Effector CD8-positive, alpha-beta T cell (primary cell): ENCODE data around the gene GAK.

Source experiments
- DNase-seq: peaks from one replicate; lab custom pipeline; 2025; lab: John Stamatoyannopoulos, UW

The GAK gene

DNA sequence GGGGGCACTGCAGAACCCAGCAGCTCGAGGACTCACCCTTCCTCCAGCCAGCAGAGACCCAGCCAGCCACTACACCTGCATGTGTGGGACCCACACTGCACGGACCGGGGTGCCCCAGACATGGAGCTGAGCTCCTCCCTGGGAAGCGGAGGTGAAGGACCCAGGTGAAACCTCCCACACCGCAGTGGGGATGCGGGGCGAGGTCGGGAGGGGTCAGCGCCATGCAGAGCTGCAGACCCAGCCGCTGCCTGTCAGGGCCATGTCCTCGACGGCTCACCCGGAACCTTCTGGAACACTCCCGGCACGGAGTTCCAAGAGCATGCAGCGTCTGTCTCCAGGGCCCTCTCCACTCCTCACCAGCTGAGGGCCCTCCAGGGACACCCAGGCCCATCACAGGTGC is 42.6 kb downstream of the GAK start:
- DNase-seq, result no peak

DNA sequence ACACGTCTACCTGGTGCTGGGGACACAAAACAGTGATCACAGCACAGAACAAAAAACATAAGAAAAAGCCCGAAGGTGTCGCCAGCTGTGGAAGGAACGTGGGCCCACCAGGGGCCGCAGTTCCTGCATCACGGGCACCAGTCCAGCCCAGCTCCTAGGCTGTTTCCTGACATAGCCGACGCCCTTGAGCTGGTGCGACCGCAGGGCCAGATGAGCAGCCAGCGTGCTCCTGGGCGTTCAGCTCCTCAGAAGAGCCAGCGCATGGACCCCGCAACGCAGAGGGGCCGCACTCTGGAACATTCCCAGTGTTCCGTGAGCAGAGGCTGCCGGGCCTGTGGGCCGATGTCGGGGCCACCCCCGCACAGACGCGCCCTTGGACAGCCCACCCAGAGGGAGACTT is 44.1 kb downstream of the GAK start:
- no peak for DNase-seq

DNA sequence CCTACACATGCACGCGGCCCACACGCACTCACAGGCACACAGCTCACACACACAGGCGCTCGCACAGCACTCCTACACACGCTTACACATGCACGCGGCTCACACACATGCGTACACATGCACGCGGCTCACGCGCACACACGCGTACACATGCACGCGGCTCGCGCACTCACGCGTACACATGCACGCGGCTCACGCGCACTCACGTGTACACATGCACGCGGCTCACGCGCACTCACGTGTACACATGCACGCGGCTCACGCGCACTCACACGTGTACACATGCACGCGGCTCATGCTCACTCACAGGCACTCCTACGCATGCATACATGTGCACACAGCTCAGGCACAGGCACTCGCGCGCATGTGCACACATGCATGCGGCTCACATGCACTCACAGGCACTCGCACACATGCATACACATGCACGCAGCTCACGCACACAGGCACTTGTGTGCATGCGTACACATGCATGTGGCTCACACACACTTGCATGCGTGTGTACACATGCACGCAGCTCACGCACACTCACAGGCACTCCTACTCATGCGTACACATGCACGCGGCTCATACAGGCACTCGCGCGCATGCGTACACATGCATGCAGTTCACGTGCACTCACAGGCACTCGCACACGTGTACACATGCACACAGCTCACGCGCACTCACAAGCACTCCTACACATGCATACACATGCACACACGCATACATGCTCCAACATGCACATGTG is 44.9 kb downstream of the GAK start:
- DNase-seq, result no peak

DNA sequence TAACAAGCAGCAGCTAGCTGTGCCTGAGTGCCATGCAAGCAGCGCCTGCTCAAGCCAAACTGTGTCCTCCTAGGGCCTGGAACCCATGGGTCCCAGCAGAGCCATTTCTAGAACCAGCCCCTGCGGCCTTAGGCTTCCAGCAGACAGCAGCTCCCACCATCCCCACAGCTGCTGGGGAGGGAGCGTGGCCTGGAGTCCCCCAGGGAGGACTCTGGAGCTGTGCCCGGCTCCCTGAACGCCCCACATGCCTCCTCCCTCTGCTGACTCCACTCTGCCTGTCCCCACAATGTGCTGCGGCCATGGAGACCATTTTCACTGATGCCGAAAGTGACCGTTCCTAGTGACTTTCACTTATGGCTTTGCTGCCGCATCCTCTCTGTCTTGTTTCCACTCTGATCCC is 45.9 kb downstream of the GAK start:
- no peak for DNase-seq

DNA sequence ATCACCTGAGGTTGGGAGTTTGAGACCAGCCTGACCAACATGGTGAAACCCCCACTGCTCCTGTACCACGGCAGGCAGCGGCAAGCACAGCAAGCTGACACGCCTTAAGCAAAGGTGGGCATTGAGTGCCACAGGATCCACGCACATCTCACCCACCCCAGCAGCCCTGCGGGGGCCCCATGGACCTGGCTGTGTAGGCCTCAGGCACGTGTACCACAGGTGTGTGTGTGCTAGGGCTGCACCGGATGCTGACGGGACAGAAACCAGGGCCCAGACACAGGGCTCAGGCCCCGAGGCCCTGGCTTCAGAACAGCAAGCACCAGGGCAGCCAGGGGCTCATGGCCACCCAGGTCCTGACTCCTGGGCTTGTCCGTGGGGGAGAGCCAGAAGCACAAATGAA is 46.8 kb downstream of the GAK start:
- no peak for DNase-seq

DNA sequence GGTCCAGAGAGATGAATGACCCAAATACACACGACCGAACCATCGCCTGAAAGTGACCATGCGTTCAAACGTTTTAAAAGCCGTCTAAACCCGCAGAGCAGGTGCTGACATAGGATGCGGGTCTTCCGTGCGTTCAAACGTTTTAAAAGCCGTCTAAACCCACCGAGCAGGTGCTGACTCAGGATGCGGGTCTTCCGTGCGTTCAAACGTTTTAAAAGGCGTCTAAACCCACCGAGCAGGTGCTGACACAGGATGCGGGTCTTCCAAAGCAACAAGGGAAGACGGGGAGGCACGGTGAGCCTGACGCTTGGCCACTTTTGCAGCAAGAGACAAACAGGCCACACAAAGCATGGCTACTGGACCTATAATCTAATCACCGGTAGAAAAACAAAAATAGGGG is 47.2 kb downstream of the GAK start:
- no peak for DNase-seq

DNA sequence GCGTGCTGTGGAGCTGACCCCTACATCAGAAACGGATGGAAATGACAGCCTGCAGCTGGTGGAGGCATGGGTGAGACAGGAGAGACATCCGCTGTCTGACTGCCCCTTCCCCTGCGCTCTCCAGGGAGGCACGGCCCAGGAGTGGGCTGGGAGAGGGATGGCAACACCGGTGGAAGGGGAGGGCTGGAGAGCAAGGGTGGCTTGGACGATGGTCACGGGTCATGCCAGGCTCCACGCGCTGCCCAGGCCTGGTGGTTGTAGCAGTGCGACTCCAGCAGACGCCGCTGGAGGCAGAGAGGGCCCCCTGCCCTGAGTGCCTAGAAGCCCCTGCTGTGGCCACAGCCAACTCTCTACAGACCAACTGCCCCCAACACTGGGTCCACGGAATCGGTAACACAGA is 47.9 kb downstream of the GAK start:
- no peak for DNase-seq

DNA sequence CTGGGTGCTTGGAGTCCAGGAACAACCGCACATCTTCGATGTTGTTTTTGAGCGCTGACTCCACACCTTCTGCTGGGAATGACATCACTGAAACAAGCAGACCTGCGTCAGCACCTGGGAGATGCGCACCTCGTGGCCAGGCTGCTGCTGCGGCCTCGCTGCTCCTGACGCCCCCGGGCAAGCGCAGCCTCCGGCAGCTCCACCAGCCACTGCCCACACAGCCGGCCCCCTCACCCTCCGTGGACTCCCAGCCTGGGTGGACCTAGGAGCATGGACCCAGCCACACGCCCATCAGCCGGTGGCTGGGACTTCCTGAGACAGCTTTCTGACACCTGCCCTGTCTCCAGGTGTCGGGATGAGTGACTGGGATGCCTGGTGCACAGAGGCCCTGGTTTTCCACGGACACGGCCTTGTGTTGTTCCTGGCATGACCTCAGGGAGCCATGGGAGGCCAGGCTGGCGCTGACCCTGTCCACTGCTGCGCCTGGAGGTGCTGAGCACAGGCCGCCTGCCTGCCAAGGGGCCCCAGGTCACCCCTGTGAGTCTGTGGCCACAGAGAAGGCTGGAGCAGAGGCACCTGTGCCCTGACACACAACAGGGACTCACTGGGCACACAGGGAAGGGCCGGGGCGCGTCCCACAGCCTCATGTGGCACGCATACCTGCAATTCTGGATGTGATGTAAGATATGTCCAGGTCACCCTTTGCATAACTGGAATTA is 48.6 kb downstream of the GAK start:
- DNase-seq, result no peak

DNA sequence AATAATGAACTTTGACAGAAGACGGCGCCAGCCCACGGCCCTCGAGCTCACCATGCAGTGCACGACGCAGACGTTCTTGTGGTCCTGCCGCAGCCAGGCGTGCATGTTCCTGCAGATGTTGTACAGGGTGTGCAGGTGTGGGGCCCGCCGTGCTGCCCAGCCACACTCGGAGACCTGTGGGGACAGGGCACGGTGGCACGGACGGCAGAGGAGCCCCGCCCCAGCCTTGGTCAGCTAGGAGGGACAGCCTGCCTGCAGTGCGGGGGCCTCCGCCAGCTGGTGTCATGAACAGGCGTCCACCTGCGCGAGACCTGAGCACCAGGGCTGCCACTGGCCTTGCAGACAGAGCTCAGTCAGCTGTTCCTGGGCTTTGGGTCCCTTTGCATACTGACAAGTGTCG is 49.5 kb downstream of the GAK start:
- DNase-seq, result no peak

DNA sequence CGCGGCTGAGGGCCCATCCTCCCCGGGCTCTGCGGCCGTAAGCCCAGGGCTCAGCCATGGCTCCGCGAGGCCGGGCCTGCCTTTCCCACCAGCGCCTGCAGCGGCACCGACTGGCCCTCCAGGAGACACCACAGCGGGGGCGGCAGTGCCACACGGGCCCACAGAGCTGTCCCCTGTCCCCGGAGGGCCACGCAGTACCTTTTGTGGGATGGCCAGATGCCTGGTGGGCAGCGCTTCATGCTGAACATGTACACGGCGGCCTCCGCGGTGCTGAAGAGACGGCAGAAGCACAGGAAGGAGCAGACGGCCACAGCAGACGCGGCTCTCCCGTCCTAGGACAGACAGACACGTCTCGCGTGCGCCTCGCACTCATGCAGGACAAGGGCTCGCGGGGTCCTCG is 50.4 kb downstream of the GAK start:
- no peak for DNase-seq

DNA sequence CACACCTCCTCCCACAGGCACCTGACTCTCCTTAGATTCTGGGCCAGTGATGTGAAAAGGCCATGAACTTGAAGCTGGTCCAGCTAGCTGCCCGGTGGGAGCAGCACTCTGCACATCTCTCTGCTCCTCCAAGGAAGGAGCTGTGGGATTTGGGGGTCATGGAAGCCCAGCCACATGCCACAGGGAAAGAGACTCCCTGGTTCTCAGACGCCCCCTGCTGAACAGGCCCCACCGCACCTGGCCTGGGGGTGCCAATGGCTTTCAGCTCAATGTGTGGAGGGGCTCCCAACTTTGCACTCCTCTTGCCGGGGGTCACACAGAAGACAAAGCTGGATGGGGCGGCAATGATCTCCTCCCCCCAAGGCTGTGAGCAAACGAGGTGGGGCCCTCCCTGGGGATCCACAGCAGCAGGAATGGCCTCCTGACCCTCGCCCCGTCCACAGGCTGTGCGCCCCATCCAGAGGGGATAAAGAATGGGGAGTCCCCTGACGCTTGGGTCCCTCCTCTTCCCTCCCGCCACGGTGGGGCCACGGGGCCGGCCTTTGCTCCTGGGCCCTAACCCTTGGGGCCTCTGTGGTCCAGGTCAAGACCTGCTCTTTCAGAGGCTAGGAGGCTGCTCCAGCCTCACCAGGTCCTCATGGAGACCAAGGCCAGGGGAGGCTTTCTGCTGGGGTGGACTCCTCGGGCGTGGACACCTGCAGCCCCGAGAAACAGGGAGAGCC is 51.3 kb downstream of the GAK start:
- no peak for DNase-seq

DNA sequence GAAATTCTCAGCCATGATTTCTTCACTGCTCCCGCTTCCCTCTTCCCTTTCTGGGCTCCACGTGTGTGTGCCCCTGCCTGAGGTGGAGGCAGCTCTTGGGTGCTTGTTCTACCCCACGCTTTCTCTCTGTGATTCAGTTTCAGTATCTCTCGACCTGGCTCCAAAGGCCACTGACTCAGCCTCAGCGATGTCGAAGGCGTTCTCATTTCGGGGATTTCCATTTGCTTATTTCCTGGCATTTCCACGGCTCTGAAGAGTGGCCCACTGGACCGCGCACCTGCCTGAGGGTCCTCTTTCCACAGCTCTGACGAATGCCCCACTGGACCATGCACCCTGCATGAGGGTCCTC is 52.4 kb downstream of the GAK start:
- no peak for DNase-seq

DNA sequence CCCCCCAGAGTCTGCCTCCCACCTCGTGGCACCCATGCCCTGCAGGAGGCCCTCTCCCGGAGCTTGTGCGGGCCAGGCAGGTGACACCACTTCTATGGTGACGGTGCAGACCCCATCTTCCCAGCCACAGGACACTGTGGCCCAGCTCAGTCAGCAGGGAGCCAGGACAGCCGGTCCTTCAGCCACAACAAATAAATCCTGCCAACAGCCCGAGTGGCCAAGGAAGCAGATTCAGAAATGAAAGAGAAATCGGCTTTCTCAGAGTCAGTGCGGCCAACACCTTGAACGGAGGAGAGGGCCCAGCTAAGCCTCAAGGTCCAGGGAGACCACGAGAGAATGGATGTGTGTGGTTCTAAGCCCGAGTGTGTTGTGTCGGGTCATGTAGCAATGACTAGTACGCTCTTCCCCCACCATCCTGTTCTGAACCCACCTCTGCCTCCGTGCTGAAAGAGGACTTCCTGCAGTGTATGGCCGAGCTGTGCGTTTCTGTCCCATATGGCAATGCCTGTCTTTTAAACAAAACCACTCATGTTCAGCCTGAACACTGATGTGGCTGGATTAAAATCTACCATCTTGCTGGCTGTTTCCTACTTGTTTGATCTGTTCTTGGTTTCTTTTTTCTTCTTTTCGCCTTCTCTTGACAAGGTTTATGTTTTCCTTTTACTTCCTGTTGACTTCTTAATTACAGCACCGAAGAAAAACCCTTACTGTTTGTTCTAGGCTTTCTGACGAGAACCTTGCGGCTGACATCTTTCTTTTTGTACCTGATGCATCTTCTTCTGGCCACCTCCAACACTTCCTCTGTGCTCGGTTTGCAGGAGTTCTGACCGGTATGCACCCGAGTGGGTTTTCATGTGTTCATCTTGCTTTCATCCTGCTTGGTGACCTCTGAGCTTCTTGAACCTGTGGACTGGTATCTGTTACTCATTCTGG is 53.1 kb downstream of the GAK start:
- no peak for DNase-seq

DNA sequence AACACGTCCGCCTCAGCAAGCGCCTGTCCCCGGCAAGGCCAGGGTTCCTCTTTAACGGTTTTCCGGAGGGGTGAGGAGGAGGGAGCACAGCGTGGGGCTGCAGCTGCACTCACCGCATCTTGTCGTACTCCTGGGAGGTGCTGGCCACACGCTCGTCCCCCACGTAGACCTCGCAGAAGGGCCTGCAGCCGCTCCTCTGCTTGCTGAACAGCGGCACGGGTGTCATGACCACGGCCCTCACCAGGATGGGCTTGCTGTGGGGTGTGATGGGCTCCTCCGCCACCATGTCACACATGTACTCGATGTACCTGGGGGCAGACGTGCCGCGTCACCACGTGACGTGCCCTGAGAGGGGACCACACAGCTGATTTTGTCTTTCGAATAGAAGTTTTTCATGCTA is 54.6 kb downstream of the GAK start:
- DNase-seq, result no peak

DNA sequence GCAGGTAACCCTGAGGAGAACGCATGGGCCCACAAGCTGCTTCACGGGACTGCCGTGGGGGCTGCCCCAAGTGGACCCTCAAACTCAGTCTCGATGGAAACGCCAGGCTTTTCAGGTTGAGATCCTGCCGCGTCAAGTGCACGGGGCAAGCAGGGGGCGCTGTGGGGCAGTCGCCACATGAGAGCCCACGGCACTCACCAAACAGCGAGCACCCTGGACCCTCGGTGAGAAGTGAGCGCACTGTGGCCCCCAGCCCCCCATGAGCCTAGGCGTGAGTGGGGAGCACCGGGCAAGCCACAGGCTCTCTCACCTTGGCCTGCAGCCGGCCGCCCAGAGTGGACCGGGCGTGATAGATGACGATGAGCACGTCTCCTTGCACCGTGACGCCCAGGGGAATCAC is 55.3 kb downstream of the GAK start:
- no peak for DNase-seq

DNA sequence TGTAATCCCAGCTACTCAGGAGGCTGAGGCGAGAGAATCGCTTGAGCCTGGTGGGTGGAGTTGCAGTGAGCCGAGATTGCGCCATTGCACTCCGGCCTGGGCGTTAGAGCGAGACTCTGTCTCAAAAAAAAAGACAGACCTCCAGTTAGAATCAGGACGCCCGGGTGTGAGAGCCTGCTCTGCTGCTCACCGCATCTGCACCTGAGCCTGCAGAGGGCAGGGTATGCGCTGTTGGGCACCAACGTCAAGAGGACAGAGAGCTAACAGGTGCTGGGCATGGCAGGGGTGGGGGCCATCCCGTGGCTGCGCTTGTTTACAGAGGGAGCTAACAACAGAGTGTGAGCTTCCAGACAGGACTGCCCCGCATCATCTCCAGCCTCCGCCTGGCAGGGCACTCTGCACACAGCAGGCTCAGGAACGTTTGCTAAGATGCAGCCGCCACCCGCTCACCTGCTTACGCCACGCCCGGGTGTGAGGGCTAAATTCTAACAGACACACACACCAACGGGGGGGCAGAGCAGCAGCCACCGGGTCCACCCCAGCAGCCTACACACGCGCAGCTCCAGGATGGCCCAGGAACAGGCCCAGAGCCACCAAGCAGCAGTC is 56.2 kb downstream of the GAK start:
- no peak for DNase-seq

DNA sequence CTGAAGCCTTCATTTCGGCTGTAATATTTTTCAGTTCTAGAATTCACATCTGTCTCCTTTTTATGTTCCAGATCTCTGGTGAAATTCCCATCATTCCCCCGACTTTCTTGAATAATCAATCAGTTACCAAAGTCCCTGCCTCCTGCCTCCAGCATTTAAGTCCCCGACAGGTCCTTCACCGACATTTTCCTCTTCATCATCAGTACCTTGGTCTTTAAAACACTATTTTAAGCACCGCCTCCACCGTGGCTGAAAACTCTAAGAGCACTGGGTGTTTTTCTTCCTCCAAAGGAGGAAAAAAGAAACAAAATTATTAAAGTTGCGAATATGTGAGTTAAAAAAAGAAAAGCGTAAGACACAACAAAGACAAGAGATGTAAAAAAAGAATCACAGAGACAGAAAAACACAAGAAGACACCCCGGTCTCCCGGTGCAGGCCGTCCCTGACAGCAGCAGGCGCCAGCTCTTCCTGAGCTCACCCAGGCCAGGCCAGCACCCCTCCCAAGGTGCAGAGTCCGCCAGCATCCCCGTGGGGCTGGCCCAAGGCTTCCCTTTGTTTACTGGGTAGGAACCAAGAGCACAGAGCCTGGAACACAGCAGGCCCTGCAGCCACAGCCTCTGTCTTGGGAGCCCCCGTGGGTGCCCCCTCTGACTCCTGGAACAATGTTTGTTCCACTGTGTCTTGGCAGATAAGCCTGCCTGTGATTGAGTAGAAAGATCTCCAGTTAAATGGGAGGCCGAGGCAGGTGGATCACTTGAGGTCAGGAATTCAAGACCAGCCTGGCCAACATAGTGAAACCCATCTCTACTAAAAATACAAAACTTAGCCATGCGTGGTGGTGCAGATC is 56.9 kb downstream of the GAK start:
- no peak for DNase-seq

DNA sequence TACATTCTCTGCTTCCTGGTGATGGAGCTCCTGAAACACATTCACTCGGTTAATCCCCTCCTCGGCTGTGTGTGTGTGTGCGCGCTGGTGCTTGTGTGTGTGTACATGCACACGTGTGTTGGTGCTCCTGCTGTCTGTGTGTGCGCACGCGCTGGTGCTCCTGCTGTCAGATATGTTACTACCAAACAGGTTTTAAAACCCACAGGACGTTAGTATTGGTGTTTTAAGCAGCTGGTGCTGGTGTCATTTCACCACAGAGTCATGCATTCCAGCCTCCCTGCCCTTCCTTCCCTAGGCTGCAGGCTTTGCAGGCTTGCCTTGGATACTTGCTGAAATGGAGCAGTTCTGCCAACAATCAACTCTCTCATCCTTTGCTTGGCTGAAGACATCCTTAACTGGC is 58.1 kb downstream of the GAK start:
- DNase-seq, result no peak

DNA sequence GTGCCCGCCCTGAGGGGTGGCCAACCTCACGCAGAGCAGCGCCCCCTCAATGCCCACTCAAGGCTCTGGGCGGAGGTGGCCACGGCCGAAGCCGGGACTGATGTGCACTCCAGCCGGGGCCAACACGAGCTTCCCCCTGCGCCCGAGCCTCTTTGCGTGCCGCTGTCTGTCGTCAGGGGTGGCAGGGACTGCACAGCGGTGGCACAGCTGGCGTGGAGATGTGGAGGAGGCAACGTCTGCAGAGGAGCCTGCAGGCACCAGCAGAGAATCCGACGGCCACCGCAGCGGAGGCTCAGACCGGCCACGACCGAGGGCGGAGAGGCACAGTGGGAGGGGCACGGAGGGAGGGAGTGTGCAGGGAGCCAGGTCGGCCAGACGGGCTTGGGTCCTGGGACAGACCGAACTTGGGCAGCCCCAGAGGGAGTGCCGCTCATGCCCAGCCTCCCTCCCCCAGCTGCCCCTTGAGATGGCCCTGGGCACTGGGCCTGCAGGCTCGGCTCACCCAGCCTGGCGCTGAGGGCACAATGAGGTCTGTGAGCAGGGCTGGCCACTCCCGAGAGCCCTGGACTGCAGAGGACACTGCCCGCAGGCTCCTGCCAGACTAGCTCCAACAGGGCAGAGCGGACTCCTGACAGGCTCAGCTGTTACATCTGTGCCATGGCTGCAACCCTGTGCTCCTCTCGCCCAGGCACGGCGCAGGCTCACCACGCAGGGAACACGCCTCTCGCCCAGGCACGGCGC is 59.7 kb downstream of the GAK start:
- DNase-seq, result no peak

DNA sequence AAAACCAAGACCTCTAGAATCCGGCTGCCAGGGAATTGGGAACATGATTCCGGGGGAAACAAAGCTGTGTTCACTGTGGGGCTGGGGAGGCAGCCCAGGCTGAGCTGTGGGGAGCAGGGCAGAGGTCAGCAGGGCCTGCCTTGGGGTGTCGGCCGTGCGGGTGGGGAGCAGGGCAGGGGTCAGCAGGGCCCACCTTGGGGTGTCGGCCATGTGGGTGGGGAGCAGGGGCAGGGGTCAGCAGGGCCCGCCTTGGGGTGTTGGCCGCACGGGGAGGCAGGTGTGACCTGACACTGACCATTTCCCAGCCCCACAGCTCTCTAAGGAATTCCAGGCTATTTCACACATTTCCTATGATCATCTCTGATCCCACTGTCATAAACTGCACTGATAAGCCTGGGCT is 60.6 kb downstream of the GAK start:
- no peak for DNase-seq
